ENCODE results near the gene HS1BP3.

- TF ChIP-seq EZH2 (IDR thresholded peaks at IDR 0.05; ENCODE audit: borderline replicate concordance, low read depth, low read length, severe bottlenecking) (no peak), POLR2A (IDR thresholded peaks at IDR 0.05; ENCODE audit: low read depth, low read length) (no peak), CTCF (IDR thresholded peaks at IDR 0.05; ENCODE audit: extremely low read depth in 1 of 2, insufficient read depth in 1 of 2, low read depth in 1 of 2, low read length in 2 of 2) (no peak), POLR2AphosphoS5 (IDR thresholded peaks at IDR 0.05; ENCODE audit: insufficient read depth, low read depth, low read length) (no peak), MYC (IDR thresholded peaks at IDR 0.05; ENCODE audit: low read depth, low read length) (no peak), JUN (IDR thresholded peaks at IDR 0.05; ENCODE audit: borderline replicate concordance, insufficient read depth, insufficient read length, low read depth) (no peak)
Observed at GRCh38 chr2:20640411-20641122, 10.3 kb downstream of the HS1BP3 start.
